Osteoblast (primary cell): ENCODE data around the gene STK32A. TPM values are rescaled to one million over a fixed set of nuclear protein-coding genes. Genes with fewer than 3 reads are reported as not detected.

Source experiments
- DNase-seq: peaks from one replicate; pipeline ENCODE4 v3.0.0; 2011; ENCODE audit warnings: low spot score, mixed read lengths; ENCODE audit not compliant: insufficient read length; ENCODE audit errors: missing footprints
- H2AFZ ChIP-seq: 2 replicates; pipeline ENCODE4 v1.6.0; 2011; ENCODE audit warnings: mild to moderate bottlenecking, low read length
- H3K27ac ChIP-seq: 2 replicates; pipeline ENCODE4 v1.5.1; 2011; ENCODE audit warnings: mild to moderate bottlenecking, low read depth, low read length, moderate library complexity
- H3K27me3 ChIP-seq: 2 replicates; pipeline ENCODE4 v1.6.0; 2012; ENCODE audit warnings: mild to moderate bottlenecking, control low read depth, inconsistent platforms, low read length, moderate library complexity; ENCODE audit not compliant: insufficient read depth
- H3K36me3 ChIP-seq: 2 replicates; pipeline ENCODE4 v1.5.1; 2011; ENCODE audit warnings: mild to moderate bottlenecking, low read length, control low read depth, moderate library complexity; ENCODE audit not compliant: insufficient read depth
- H3K4me1 ChIP-seq: 2 replicates; pipeline ENCODE4 v1.5.1; 2011; ENCODE audit warnings: mild to moderate bottlenecking, low read length, control low read depth, moderate library complexity; ENCODE audit not compliant: insufficient read depth
- H3K4me2 ChIP-seq: 2 replicates; pipeline ENCODE4 v1.6.0; 2011; ENCODE audit warnings: mild to moderate bottlenecking, low read length; ENCODE audit not compliant: insufficient read depth
- H3K4me3 ChIP-seq: fragments of 200-600 bp; sonication (generic); 3 replicates; pipeline ENCODE4 v1.5.1; 2012; ENCODE audit warnings: mild to moderate bottlenecking, low read length, inconsistent platforms; ENCODE audit not compliant: insufficient read depth
- H3K79me2 ChIP-seq: 2 replicates; pipeline ENCODE4 v1.6.0; 2012; ENCODE audit warnings: mild to moderate bottlenecking, low read length, control low read depth, inconsistent platforms; ENCODE audit not compliant: insufficient read depth
- H3K9me3 ChIP-seq: 2 replicates; pipeline ENCODE4 v1.5.1; 2011; ENCODE audit warnings: low read depth, low read length, control low read depth
- H4K20me1 ChIP-seq: 2 replicates; pipeline ENCODE4 v1.6.0; 2012; ENCODE audit warnings: mild to moderate bottlenecking, low read length, control low read depth; ENCODE audit not compliant: insufficient read depth
- total RNA-seq: library from RNA; depleted of rRNA; stranded (reverse); fragments of >200 nt; gene quantifications from 2 replicates; pipeline ENCODE4 v1.2.3, GENCODE V29; 2012
- TF ChIP-seq, protein P1 (sequence below): IDR thresholded peaks from 2 replicates; pipeline ENCODE4 v1.5.1; 2011; ENCODE audit warnings: mild to moderate bottlenecking, low read depth, low read length, moderate library complexity; ENCODE audit errors: extremely low read depth

STK32A gene
- total RNA-seq, 1 donor = 1.8 TPM

DNA sequence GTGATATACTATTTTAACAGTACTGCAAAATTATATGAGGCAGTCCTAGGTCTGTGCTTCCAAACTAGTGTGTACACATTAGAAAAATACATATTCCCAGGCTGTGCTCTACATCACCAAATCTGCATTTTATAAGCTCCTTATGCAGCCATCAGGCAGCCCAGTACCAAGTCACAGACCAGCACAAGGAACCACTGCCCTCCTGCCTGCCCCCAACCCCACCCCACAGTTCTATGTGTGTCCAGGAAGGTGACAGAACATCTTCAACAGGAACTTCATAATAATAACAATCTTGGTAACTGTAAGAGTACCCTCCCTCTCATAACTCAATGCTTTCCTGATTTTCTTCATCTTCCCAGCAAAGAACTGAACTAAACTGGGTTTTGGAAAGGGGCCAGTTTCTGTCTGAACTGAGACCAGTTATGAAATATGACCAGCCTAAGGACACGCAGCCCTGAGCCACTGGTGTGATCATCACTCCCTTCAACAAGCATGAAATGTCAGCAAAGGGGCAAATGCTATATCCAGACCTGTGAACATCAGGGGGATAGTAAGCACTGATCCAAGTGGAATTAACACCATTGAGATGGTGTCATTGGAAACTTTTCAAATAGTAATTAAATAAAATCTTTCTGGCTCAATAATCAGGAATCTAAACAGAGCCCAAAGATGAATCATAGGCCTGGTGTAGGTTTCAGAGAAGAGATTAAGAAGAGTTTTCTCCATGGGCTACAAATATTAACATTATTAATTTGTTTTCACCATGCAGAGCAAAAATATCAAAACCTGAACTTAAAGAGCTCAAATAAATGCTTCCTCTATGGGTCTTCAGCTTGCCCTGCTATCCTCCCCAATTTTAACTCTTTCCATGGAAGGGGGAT is 192.9 kb downstream of the STK32A start:
- H2AFZ ChIP-seq = no peak overlapping the region

DNA sequence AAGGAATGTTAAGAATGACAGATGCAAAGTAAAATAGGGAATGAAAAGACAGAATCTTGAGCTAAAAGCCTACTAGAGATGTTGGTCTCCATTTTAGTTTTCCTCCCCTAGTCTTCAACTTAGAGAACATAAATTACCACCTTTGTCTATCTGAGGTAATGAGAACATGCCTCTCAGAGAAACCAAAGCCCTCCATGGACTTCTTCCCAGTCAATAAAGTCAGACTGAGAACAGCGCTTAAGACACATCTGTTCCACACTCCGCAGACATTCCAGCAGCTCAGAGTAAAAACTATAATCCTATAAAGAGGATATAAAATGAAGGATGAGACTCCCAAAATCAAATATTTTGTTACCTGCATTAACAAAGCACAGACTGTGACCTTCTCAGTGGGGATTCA is 195.8 kb downstream of the STK32A start:
- H4K20me1 ChIP-seq = peaks cover 12% of the 10 kb centered on the region
- peaks cover 13% of the 10 kb centered on the region for H3K4me1 ChIP-seq

More for the DNA sequence above, 192.9 kb downstream of the STK32A start:
- peaks cover 12% of the 10 kb centered on the region for H4K20me1 ChIP-seq
- DNase-seq = peak; percentile 26
- H3K9me3 ChIP-seq = no peaks in the 10 kb centered on the region
- peak overlapping the region; percentile 14 for H3K4me2 ChIP-seq
- H3K4me3 ChIP-seq = no peak overlapping the region
- no peak overlapping the region for H3K27ac ChIP-seq
- H3K79me2 ChIP-seq = peaks cover 23% of the 10 kb centered on the region
- peaks cover 13% of the 10 kb centered on the region for H3K4me1 ChIP-seq
- TF ChIP-seq, protein P1, sequence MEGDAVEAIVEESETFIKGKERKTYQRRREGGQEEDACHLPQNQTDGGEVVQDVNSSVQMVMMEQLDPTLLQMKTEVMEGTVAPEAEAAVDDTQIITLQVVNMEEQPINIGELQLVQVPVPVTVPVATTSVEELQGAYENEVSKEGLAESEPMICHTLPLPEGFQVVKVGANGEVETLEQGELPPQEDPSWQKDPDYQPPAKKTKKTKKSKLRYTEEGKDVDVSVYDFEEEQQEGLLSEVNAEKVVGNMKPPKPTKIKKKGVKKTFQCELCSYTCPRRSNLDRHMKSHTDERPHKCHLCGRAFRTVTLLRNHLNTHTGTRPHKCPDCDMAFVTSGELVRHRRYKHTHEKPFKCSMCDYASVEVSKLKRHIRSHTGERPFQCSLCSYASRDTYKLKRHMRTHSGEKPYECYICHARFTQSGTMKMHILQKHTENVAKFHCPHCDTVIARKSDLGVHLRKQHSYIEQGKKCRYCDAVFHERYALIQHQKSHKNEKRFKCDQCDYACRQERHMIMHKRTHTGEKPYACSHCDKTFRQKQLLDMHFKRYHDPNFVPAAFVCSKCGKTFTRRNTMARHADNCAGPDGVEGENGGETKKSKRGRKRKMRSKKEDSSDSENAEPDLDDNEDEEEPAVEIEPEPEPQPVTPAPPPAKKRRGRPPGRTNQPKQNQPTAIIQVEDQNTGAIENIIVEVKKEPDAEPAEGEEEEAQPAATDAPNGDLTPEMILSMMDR = no peak
- no peaks in the 10 kb centered on the region for H3K27me3 ChIP-seq
- H3K36me3 ChIP-seq = no peaks in the 10 kb centered on the region

DNA sequence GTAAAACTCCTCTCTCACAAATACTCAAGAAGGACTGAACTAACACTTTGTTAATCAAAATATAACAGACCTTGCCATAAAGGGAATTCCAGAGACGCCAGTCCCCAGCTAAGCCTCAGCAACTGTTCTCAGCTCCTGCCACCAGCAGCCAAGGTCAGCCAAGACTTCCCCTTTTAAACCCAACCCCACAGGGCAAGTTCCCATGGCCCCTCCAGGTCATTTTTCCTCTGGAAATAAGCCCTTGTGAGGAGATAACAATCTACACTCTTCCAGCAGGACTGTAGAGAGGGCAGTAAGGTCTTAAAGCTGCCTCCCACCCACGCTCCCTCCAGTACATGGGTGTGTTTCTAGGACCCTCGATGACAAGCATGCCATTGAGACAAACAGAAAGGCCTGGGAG is 196.8 kb downstream of the STK32A start:
- no peak overlapping the region for H3K4me2 ChIP-seq
- H3K79me2 ChIP-seq = peaks cover 20% of the 10 kb centered on the region
- TF ChIP-seq, protein P1 = no peak
- H3K9me3 ChIP-seq = no peaks in the 10 kb centered on the region
- no peak overlapping the region for H2AFZ ChIP-seq
- peaks cover 15% of the 10 kb centered on the region for H4K20me1 ChIP-seq
- H3K36me3 ChIP-seq = no peaks in the 10 kb centered on the region
- H3K27me3 ChIP-seq = no peaks in the 10 kb centered on the region
- peaks cover 13% of the 10 kb centered on the region for H3K4me1 ChIP-seq
- DNase-seq = peak; percentile 19
- no peak overlapping the region for H3K4me3 ChIP-seq
- no peak overlapping the region for H3K27ac ChIP-seq

More for the DNA sequence above, 195.8 kb downstream of the STK32A start:
- Histone ChIP-seq H3K9me3 (no peaks in the 10 kb centered on the region), H3K27ac (no peak overlapping the region), H3K79me2 (peaks cover 20% of the 10 kb centered on the region), H3K4me2 (no peak overlapping the region), H3K4me3 (no peak overlapping the region), H3K27me3 (no peaks in the 10 kb centered on the region), H2AFZ (no peak overlapping the region), H3K36me3 (no peaks in the 10 kb centered on the region)
- TF ChIP-seq, protein P1 = no peak
- DNase-seq = no peak

DNA sequence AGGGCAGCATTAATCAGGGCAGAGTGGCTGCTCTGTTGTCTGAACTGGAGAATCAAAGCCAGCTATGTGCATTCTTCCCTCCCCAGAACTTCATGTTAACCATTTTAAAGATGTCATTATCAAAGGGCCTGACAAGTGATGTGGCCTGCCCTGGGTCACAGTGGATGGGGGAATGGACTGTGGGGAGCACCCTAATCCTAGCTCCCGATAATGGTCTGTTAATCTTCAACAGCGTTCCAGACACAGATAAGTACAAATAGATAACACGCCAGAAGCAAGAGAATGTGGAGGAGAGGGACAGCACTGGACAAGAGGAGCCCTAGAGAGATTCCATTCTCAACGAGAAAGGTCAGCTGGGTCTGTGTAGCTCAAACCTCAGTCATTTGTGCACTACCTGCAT is 197.5 kb downstream of the STK32A start:
- Histone ChIP-seq H3K4me1 (peaks cover 12% of the 10 kb centered on the region), H3K79me2 (peaks cover 15% of the 10 kb centered on the region)
- TF ChIP-seq, protein P1 = no peak

More for the DNA sequence above, 197.5 kb downstream of the STK32A start:
- Histone ChIP-seq H3K4me3 (no peak overlapping the region), H4K20me1 (peaks cover 9% of the 10 kb centered on the region), H2AFZ (no peak overlapping the region), H3K4me2 (no peak overlapping the region), H3K27ac (no peak overlapping the region), H3K9me3 (no peaks in the 10 kb centered on the region), H3K36me3 (no peaks in the 10 kb centered on the region), H3K27me3 (no peaks in the 10 kb centered on the region)
- DNase-seq = no peak
